Sigmoid colon (tissue), 7 donors: ENCODE measurements around the gene ZNRD2. TPM values are rescaled to one million over a fixed set of nuclear protein-coding genes. Genes with fewer than 3 reads are reported as not detected.

Experiments
- DNase-seq: peaks from one replicate; pipeline ENCODE4 v3.0.0-alpha.2; 2019
- H3K27ac ChIP-seq, 4 donors: fragments of 200-600 bp; sonication (generic); one replicate each; pipeline ENCODE4 v1.5.1; 2016 to 2019; ENCODE audit warnings: mild to moderate bottlenecking in 1 of 4
- H3K27me3 ChIP-seq, 3 donors: fragments of 200-600 bp; sonication (generic); one replicate each; pipeline ENCODE4 v1.5.1; 2019; ENCODE audit warnings: mild to moderate bottlenecking in 1 of 3
- H3K36me3 ChIP-seq, 4 donors: fragments of 200-600 bp; sonication (generic); one replicate each; pipeline ENCODE4 v1.5.1; 2016 to 2019
- H3K4me1 ChIP-seq, 4 donors: fragments of 200-600 bp; sonication (generic); one replicate each; pipeline ENCODE4 v1.5.1; 2017 to 2019
- H3K4me3 ChIP-seq, 4 donors: fragments of 200-600 bp; sonication (generic); one replicate each; pipeline ENCODE4 v1.5.1; 2017 to 2019; ENCODE audit warnings: mild to moderate bottlenecking in 2 of 4, moderate library complexity in 1 of 4
- H3K9me3 ChIP-seq, 4 donors: fragments of 200-600 bp in 3 of 4; sonication (generic) in 3 of 4; one replicate each; pipeline versions ENCODE4 v1.5.1 to v1.6.1; 2013 to 2019
- EP300 ChIP-seq, 4 donors: sonication (generic); formaldehyde crosslinking; IDR thresholded peaks; one replicate each; pipeline ENCODE4 v1.6.1; 2017; ENCODE audit warnings: antibody characterized with exemption in 4 of 4
- POLR2A ChIP-seq, 2 donors: fragments of 450-650 bp; IDR thresholded peaks; one replicate each; pipeline ENCODE4 v1.6.1; 2016; ENCODE audit warnings: antibody characterized with exemption in 2 of 2, mild to moderate bottlenecking in 2 of 2, moderate library complexity in 2 of 2
- POLR2AphosphoS5 ChIP-seq, 4 donors: sonication (generic); formaldehyde crosslinking; IDR thresholded peaks; one replicate each; pipeline ENCODE4 v1.6.1; 2017; ENCODE audit warnings: antibody characterized with exemption in 4 of 4
- WGBS, 2 donors: extraction: QIAGEN DNeasy Blood & Tissue Kit; methylation state at CpG; one replicate each; pipeline ENCODE4 v1.1.7; 2013; 5-methylcytosine and 5-hydroxymethylcytosine counted together
- intact Hi-C: fragments of 100-400 bp; cut with DNase I; formaldehyde crosslinking; loops from one replicate; pipeline ENCODE4 v1.15.1; 2023
- polyA plus RNA-seq, 3 donors: library from polyadenylated mRNA; stranded (reverse); fragments of 200-250 nt; gene quantifications; one replicate each; pipeline ENCODE4 v1.2.3, GENCODE V29; 2013
- total RNA-seq, 4 donors: library from RNA; depleted of rRNA; stranded (reverse); fragments of >200 nt; gene quantifications; one replicate each; pipeline ENCODE4 v1.1.0, GENCODE V29; 2016
- TF ChIP-seq, protein P1 (sequence below), 4 experiments: fragments of 450-650 bp in 3 of 4; fragments of 200-600 bp in 1 of 4; IDR thresholded peaks; one replicate each; pipeline ENCODE4 v1.5.1; 2016 to 2019; ENCODE audit warnings: antibody characterized with exemption in 4 of 4, mild to moderate bottlenecking in 3 of 4, moderate library complexity in 2 of 4
- donor health status: healthy with polysubstance abuse.
- donor health status: Bipolar disorder and iron deficiency.
- donor health status: healthy.

ZNRD2 gene
- total and polyA plus RNA-seq, 7 donors: 24.9 to 61.0 (median 52.6) TPM

DNA sequence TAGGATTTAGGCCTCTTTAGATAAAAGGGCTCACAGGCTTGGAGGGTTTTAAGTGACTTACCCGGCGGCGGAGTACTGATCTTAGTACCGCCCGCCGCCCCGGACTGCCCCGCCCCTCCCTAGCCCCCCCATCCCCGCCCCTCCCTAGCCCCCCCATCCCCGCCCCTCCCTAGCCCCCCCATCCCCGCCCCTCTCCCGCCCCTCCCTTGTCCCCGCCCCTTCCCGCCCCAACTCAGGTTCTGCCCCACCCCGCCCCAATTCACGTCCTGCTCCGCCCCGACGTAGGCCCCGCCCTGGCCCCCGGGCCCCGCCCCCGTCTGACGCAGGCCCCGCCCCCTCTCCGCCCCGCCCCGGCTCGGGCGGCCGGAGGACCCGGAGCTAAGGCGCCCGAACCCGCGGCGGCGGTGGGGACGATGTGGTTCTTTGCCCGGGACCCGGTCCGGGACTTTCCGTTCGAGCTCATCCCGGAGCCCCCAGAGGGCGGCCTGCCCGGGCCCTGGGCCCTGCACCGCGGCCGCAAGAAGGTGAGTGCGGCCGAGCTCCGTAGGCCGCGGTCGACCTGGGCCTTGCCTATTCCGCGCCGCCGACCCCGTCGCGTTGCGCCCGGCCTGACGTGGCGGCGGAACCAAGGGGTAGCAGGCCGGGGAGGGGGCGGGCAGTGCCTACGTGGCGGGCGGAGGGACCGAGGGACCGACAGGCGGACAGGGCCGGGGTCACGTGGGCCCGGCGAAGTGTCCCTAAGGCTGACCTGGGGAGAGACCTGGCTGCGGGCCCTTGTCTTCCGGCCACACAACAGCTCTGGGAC lies 45.3 kb upstream of the ZNRD2 start, which contains the start of gene SCYL1:
Gene SCYL1, plus strand, starts transcription at position 343 of the 805 bp plus-strand sequence. Its CDS starts 71 bp downstream, at position 414.
- WGBS, 2 donors: 1% methylated on average over 77 to 79 of the region's 82 CpGs
- DNase-seq: peak; percentile 93
- TF ChIP-seq POLR2A (IDR thresholded peaks at IDR 0.05): peak; percentile 49 to 61
- TF ChIP-seq, protein P1, sequence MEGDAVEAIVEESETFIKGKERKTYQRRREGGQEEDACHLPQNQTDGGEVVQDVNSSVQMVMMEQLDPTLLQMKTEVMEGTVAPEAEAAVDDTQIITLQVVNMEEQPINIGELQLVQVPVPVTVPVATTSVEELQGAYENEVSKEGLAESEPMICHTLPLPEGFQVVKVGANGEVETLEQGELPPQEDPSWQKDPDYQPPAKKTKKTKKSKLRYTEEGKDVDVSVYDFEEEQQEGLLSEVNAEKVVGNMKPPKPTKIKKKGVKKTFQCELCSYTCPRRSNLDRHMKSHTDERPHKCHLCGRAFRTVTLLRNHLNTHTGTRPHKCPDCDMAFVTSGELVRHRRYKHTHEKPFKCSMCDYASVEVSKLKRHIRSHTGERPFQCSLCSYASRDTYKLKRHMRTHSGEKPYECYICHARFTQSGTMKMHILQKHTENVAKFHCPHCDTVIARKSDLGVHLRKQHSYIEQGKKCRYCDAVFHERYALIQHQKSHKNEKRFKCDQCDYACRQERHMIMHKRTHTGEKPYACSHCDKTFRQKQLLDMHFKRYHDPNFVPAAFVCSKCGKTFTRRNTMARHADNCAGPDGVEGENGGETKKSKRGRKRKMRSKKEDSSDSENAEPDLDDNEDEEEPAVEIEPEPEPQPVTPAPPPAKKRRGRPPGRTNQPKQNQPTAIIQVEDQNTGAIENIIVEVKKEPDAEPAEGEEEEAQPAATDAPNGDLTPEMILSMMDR (IDR thresholded peaks at IDR 0.05): no peak
- no peak for TF ChIP-seq EP300 (IDR thresholded peaks at IDR 0.05)
- TF ChIP-seq POLR2AphosphoS5 (IDR thresholded peaks at IDR 0.05): peak; percentile 77 to 93 (median 86)

DNA sequence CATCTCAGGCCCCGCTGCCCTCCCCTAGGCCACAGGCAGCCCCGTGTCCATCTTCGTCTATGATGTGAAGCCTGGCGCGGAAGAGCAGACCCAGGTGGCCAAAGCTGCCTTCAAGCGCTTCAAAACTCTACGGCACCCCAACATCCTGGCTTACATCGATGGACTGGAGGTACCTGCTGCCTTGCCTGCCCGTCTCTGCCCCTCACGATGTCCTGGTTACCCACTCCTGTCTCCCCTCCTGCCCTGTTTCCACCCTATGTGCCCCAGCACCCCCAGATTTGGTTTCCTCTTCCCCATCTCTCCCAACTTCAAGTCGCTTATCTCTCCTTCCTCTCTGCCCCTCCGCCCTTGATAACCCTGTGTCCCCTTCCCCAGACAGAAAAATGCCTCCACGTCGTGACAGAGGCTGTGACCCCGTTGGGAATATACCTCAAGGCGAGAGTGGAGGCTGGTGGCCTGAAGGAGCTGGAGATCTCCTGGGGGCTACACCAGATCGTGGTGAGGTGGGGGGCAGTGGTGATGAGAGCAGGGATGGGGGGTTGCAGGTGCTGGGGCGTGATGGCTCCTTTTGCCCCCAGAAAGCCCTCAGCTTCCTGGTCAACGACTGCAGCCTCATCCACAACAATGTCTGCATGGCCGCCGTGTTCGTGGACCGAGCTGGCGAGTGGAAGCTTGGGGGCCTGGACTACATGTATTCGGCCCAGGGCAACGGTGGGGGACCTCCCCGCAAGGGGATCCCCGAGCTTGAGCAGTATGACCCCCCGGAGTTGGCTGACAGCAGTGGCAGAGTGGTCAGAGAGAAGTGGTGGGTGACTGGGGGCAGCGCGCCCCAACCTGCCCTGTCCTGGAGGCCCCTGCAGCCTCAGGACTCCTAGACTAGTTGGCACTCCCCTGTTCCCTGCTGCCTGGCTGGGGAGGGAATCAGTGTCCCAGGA lies 44.5 kb upstream of the ZNRD2 start:
- Histone ChIP-seq H3K4me1 (peaks cover 0 to 29% (median 25%) of the 10 kb centered on the region in 4 donors), H3K27ac (peak overlapping the region; percentile 91 to 97 (median 94)), H3K9me3 (no peaks in the 10 kb centered on the region), H3K4me3 (peak overlapping the region; percentile 88 to 100 (median 92)), H3K27me3 (no peaks in the 10 kb centered on the region), H3K36me3 (peaks cover 7 to 45% (median 16%) of the 10 kb centered on the region in 4 donors)
- no peak for TF ChIP-seq EP300 (IDR thresholded peaks at IDR 0.05)
- no peak for TF ChIP-seq POLR2A (IDR thresholded peaks at IDR 0.05)
- no peak for TF ChIP-seq POLR2AphosphoS5 (IDR thresholded peaks at IDR 0.05)
- TF ChIP-seq, protein P1 (IDR thresholded peaks at IDR 0.05): no peak
- intact Hi-C loops: no loop called here
- 50% methylated on average over 31 of the region's 31 CpGs for WGBS, 2 donors
- no peak for DNase-seq

More for the DNA sequence above, 45.3 kb upstream of the ZNRD2 start, which contains the start of gene SCYL1:
- Histone ChIP-seq H3K9me3 (no peaks in the 10 kb centered on the region), H3K4me1 (peaks cover 0 to 29% (median 25%) of the 10 kb centered on the region in 4 donors), H3K36me3 (peaks cover 0 to 37% (median 8%) of the 10 kb centered on the region in 4 donors), H3K27me3 (no peaks in the 10 kb centered on the region), H3K4me3 (peak within 1 kb of the TSS; percentile 88 to 100 (median 92)), H3K27ac (peak within 1 kb of the TSS; percentile 91 to 97 (median 94))
- intact Hi-C loops: loop anchor here (5.0 kb wide), 1 partner anchor 168 kb away; no protein-coding TSS in a partner anchor

DNA sequence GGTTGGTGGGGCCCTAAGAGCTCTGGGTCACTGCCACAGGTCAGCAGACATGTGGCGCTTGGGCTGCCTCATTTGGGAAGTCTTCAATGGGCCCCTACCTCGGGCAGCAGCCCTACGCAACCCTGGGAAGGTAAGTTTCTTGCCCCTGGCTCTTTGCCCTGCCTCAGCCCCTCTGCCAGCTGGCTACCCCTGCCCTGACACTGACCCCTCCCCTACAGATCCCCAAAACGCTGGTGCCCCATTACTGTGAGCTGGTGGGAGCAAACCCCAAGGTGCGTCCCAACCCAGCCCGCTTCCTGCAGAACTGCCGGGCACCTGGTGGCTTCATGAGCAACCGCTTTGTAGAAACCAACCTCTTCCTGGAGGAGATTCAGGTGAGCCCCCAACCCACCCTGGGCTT lies 43.5 kb upstream of the ZNRD2 start:
- no peak for TF ChIP-seq POLR2AphosphoS5 (IDR thresholded peaks at IDR 0.05)
- TF ChIP-seq, protein P1 (IDR thresholded peaks at IDR 0.05): no peak
- TF ChIP-seq EP300 (IDR thresholded peaks at IDR 0.05): no peak
- TF ChIP-seq POLR2A (IDR thresholded peaks at IDR 0.05): no peak
- no peak for DNase-seq
- intact Hi-C loops: no loop called here
- H3K27me3 ChIP-seq: no peaks in the 10 kb centered on the region
- peaks cover 0 to 29% (median 25%) of the 10 kb centered on the region in 4 donors for H3K4me1 ChIP-seq
- peaks cover 17 to 55% (median 26%) of the 10 kb centered on the region in 4 donors for H3K36me3 ChIP-seq
- WGBS, 2 donors: 96% methylated on average over 8 of the region's 8 CpGs
- no peak overlapping the region for H3K27ac ChIP-seq
- no peak overlapping the region for H3K4me3 ChIP-seq
- no peaks in the 10 kb centered on the region for H3K9me3 ChIP-seq

DNA sequence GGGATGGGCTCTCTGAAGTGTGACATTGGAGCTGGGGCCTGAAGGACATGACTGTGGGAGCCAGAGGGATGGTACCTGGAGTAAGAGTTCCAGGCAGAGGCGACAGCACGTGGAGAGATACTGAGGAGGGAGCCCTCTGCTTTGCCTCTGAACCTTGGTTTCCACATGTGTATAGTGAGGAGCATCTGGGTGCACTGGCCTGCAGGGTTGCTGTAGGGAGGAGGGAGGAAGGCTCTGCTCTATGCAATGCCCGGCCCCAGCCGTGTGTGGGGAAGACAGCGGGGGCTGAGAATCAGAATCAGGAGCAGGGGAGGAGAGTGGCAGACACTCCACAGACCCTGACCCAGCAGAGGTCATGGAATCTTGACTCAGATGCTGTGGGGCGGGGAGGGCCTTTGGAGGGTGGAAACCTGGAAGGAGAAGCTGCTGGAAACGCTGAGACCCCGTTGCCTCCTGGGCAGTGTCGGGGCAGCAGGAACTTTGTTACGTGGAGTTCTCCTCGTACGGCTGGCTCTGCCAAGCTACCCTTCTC lies 41.4 kb upstream of the ZNRD2 start:
- H3K36me3 ChIP-seq: peaks cover 30 to 76% (median 40%) of the 10 kb centered on the region in 4 donors
- intact Hi-C loops: no loop called here
- H3K27me3 ChIP-seq: no peaks in the 10 kb centered on the region
- DNase-seq: no peak
- H3K27ac ChIP-seq: no peak overlapping the region
- TF ChIP-seq POLR2A (IDR thresholded peaks at IDR 0.05) (no peak), POLR2AphosphoS5 (IDR thresholded peaks at IDR 0.05) (no peak), EP300 (IDR thresholded peaks at IDR 0.05) (no peak)
- TF ChIP-seq, protein P1 (IDR thresholded peaks at IDR 0.05): no peak
- WGBS, 2 donors: 94 to 96% methylated on average over 12 of the region's 12 CpGs
- H3K4me3 ChIP-seq: no peak overlapping the region
- no peaks in the 10 kb centered on the region for H3K9me3 ChIP-seq
- peaks cover 0 to 26% (median 22%) of the 10 kb centered on the region in 4 donors for H3K4me1 ChIP-seq
